Measurements from ENCODE around the gene SPATA2L.

Gene SPATA2L

GRCh38 chr16:89701425-89702406, at the start of gene SPATA2L:
TSS of gene SPATA2L (minus strand) at chr16:89701705. CDS start at chr16:89701232, 473 bp downstream.
- DNase-seq (ENCODE audit: low read depth), result peak; percentile 59

GRCh38 chr16:89749637-89750036, 48.1 kb upstream of the SPATA2L start:
- DNase-seq (ENCODE audit: low read depth), result no peak

- DNase-seq (ENCODE audit: low read depth), result no peak
Measured at GRCh38 chr16:89748921-89749320, 47.4 kb upstream of the SPATA2L start.

GRCh38 chr16:89748076-89748475, 46.6 kb upstream of the SPATA2L start:
- DNase-seq (ENCODE audit: low read depth), result no peak

- no peak for DNase-seq (ENCODE audit: low read depth)
Measured at GRCh38 chr16:89746043-89746442, 44.5 kb upstream of the SPATA2L start.

GRCh38 chr16:89744813-89745212, 43.3 kb upstream of the SPATA2L start:
- no peak for DNase-seq (ENCODE audit: low read depth)

- DNase-seq (ENCODE audit: low read depth), result no peak
Measured at GRCh38 chr16:89742948-89743347, 41.4 kb upstream of the SPATA2L start.

- DNase-seq (ENCODE audit: low read depth), result no peak
Measured at GRCh38 chr16:89741342-89742014, 40.0 kb upstream of the SPATA2L start.

- no peak for DNase-seq (ENCODE audit: low read depth)
Measured at GRCh38 chr16:89739383-89739782, 37.9 kb upstream of the SPATA2L start.

- no peak for DNase-seq (ENCODE audit: low read depth)
Measured at GRCh38 chr16:89738538-89739317, 37.2 kb upstream of the SPATA2L start.

- DNase-seq (ENCODE audit: low read depth), result no peak
Measured at GRCh38 chr16:89738072-89738377, 36.5 kb upstream of the SPATA2L start.

GRCh38 chr16:89737341-89738071, 36.0 kb upstream of the SPATA2L start:
- DNase-seq (ENCODE audit: low read depth), result no peak

- no peak for DNase-seq (ENCODE audit: low read depth)
Measured at GRCh38 chr16:89736554-89736953, 35.0 kb upstream of the SPATA2L start.

- DNase-seq (ENCODE audit: low read depth), result no peak
Measured at GRCh38 chr16:89733792-89734191, 32.3 kb upstream of the SPATA2L start.

GRCh38 chr16:89733322-89733721, 31.8 kb upstream of the SPATA2L start:
- no peak for DNase-seq (ENCODE audit: low read depth)

GRCh38 chr16:89732918-89733242, 31.4 kb upstream of the SPATA2L start:
- DNase-seq (ENCODE audit: low read depth), result no peak

- DNase-seq (ENCODE audit: low read depth), result no peak
Measured at GRCh38 chr16:89732142-89732917, 30.8 kb upstream of the SPATA2L start.

- no peak for DNase-seq (ENCODE audit: low read depth)
Measured at GRCh38 chr16:89730610-89731234, 29.2 kb upstream of the SPATA2L start.

- no peak for DNase-seq (ENCODE audit: low read depth)
Measured at GRCh38 chr16:89729863-89730593, 28.5 kb upstream of the SPATA2L start.

GRCh38 chr16:89729293-89729692, 27.8 kb upstream of the SPATA2L start:
- DNase-seq (ENCODE audit: low read depth), result no peak
